SU-DHL-6 (cell line): ENCODE data around the gene ABTB2.

Experiments used
- CTCF ChIP-seq: fragments of 200-600 bp; sonication (generic); IDR thresholded peaks from one replicate; pipeline ENCODE4 v1.5.1; 2017; ENCODE audit warnings: antibody characterized with exemption, mild to moderate bottlenecking, low read length, moderate library complexity; ENCODE audit not compliant: insufficient read depth, poor library complexity, severe bottlenecking
- EZH2phosphoT487 ChIP-seq: fragments of 200-600 bp; sonication (generic), shearing (Covaris generic); conservative IDR thresholded peaks from 2 replicates; pipeline ENCODE4 v1.6.1; 2018; ENCODE audit warnings: mild to moderate bottlenecking, antibody characterized with exemption, low read length, moderate library complexity, mixed read lengths

GRCh38 chr11:34298871-34299270 is 58.9 kb downstream of the ABTB2 start:
- TF ChIP-seq CTCF (no peak), EZH2phosphoT487 (no peak)
